Choroid plexus epithelial cell (primary cell): ENCODE results near the gene LCA5L.

Experiments
- DNase-seq: peaks from one replicate; pipeline ENCODE4 v3.0.0-alpha.2; 2010; ENCODE audit warnings: low read depth
- H3K4me3 ChIP-seq: 2 replicates; pipeline ENCODE4 v1.5.1; 2011; ENCODE audit warnings: low read depth, mild to moderate bottlenecking, control low read depth, low read length, moderate library complexity
- CTCF ChIP-seq: conservative IDR thresholded peaks from 2 replicates; pipeline ENCODE4 v1.5.1; 2011; ENCODE audit warnings: low read depth, mild to moderate bottlenecking, control low read depth, inconsistent platforms, low read length, moderate library complexity

LCA5L gene

GRCh38 chr21:39367783-39368182 lies 77.8 kb downstream of the LCA5L start:
- no peak for TF ChIP-seq CTCF
- DNase-seq: no peak
- no peak overlapping the region for H3K4me3 ChIP-seq

- DNase-seq: no peak
- no peak for TF ChIP-seq CTCF
- H3K4me3 ChIP-seq: no peak overlapping the region
Observed at GRCh38 chr21:39366563-39366962, 79.0 kb downstream of the LCA5L start.

- TF ChIP-seq CTCF: no peak
Observed at GRCh38 chr21:39364949-39365348, 80.6 kb downstream of the LCA5L start.

GRCh38 chr21:39363607-39364555 lies 81.7 kb downstream of the LCA5L start:
- no peak for DNase-seq
- no peak for TF ChIP-seq CTCF

More at GRCh38 chr21:39364949-39365348, 80.6 kb downstream of the LCA5L start:
- no peak overlapping the region for H3K4me3 ChIP-seq
- no peak for DNase-seq

GRCh38 chr21:39362733-39363132 lies 82.8 kb downstream of the LCA5L start:
- no peak for DNase-seq
- H3K4me3 ChIP-seq: no peak overlapping the region
- TF ChIP-seq CTCF: no peak

More at GRCh38 chr21:39363607-39364555, 81.7 kb downstream of the LCA5L start:
- H3K4me3 ChIP-seq: no peak overlapping the region

- DNase-seq: no peak
- no peak for TF ChIP-seq CTCF
- no peak overlapping the region for H3K4me3 ChIP-seq
Observed at GRCh38 chr21:39359382-39359781, 86.2 kb downstream of the LCA5L start.
